NB4 (cell line): ENCODE measurements around the gene CACNA1B.
A peak's percentile ranks its signal among the peaks of the same experiment; 100 is the strongest.

ENCODE experiments used
- DNase-seq: peaks from one replicate; pipeline ENCODE4 v3.0.0; 2010; ENCODE audit warnings: low read depth
- H3K4me3 ChIP-seq: one replicate; pipeline ENCODE4 v1.5.1; 2011; ENCODE audit warnings: mild to moderate bottlenecking, low read depth, low read length, moderate library complexity
- CTCF ChIP-seq: IDR thresholded peaks from one replicate; pipeline ENCODE4 v1.5.1; 2012; ENCODE audit warnings: low read depth, low read length
- MAX ChIP-seq: IDR thresholded peaks from 2 replicates; pipeline ENCODE4 v1.6.1; 2011; ENCODE audit warnings: low read depth, low read length
- MYC ChIP-seq: IDR thresholded peaks from 2 replicates; pipeline ENCODE4 v1.6.1; 2011; ENCODE audit warnings: low read depth, low read length
- POLR2A ChIP-seq: IDR thresholded peaks from 2 replicates; pipeline ENCODE4 v1.6.1; 2011; ENCODE audit warnings: mild to moderate bottlenecking; ENCODE audit not compliant: insufficient read length; ENCODE audit errors: extremely low read depth

CACNA1B gene

GRCh38 chr9:137963525-137963924, 85.9 kb downstream of the CACNA1B start:
- DNase-seq: no peak
- TF ChIP-seq POLR2A (no peak), MYC (no peak), MAX (no peak), CTCF (no peak)
- no peak overlapping the region for H3K4me3 ChIP-seq

GRCh38 chr9:137965177-137965795, 87.7 kb downstream of the CACNA1B start:
- no peak for DNase-seq
- TF ChIP-seq MAX: no peak
- no peak for TF ChIP-seq POLR2A
- TF ChIP-seq CTCF: no peak
- no peak for TF ChIP-seq MYC
- H3K4me3 ChIP-seq: no peak overlapping the region

GRCh38 chr9:137967280-137967953, 89.8 kb downstream of the CACNA1B start:
- no peak overlapping the region for H3K4me3 ChIP-seq
- TF ChIP-seq MAX: no peak
- no peak for TF ChIP-seq POLR2A
- TF ChIP-seq MYC: no peak
- no peak for TF ChIP-seq CTCF
- no peak for DNase-seq

- DNase-seq: no peak
- TF ChIP-seq CTCF (peak; percentile 27), POLR2A (no peak)
Observed at GRCh38 chr9:137968235-137968634, 90.7 kb downstream of the CACNA1B start.

GRCh38 chr9:137969008-137969407, 91.4 kb downstream of the CACNA1B start:
- TF ChIP-seq MYC: no peak
- TF ChIP-seq CTCF: no peak
- no peak for TF ChIP-seq MAX
- TF ChIP-seq POLR2A: no peak
- DNase-seq: no peak
- no peak overlapping the region for H3K4me3 ChIP-seq

More at GRCh38 chr9:137968235-137968634, 90.7 kb downstream of the CACNA1B start:
- no peak overlapping the region for H3K4me3 ChIP-seq

GRCh38 chr9:137969685-137970084, 92.1 kb downstream of the CACNA1B start:
- no peak overlapping the region for H3K4me3 ChIP-seq
- no peak for DNase-seq
- TF ChIP-seq CTCF: no peak
- TF ChIP-seq MAX: no peak
- no peak for TF ChIP-seq POLR2A
- TF ChIP-seq MYC: no peak
